Erythroblast (primary cell): ENCODE measurements around the gene STIMATE.

Source experiments
- GATA1 ChIP-seq: IDR thresholded peaks from 2 replicates; pipeline ENCODE4 v1.6.1; 2011; ENCODE audit warnings: low read depth, mild to moderate bottlenecking, control low read depth, low read length, moderate library complexity
- POLR2A ChIP-seq: IDR thresholded peaks from 2 replicates; pipeline ENCODE4 v1.6.1; 2011; ENCODE audit warnings: mild to moderate bottlenecking, low read length

GRCh38 chr3:52813810-52814209 lies 83.5 kb downstream of the STIMATE start:
- TF ChIP-seq POLR2A, result no peak
- TF ChIP-seq GATA1, result no peak
